Skin of body (tissue), 2 donors: ENCODE data around the gene MTMR3. TPM values are rescaled to one million over a fixed set of nuclear protein-coding genes. Genes with fewer than 3 reads are reported as not detected.
A peak's percentile ranks its signal among the peaks of the same experiment; 100 is the strongest.

ENCODE experiments used
- DNase-seq: peaks from one replicate; lab custom pipeline; 2025; lab: John Stamatoyannopoulos, UW
- total RNA-seq: library from RNA; depleted of rRNA; stranded (reverse); fragments of >200 nt; gene quantifications from one replicate; pipeline ENCODE4 v1.2.3, GENCODE V29; 2014

MTMR3 gene
- total RNA-seq, 1 donor from 2014 or later = 60.1 TPM

GRCh38 chr22:29867851-29868250, 15.1 kb upstream of the MTMR3 start:
- no peak for DNase-seq

GRCh38 chr22:29870574-29870973, 12.4 kb upstream of the MTMR3 start:
- DNase-seq = no peak

GRCh38 chr22:29871684-29872083, 11.3 kb upstream of the MTMR3 start:
- DNase-seq = no peak

GRCh38 chr22:29872144-29872893, 10.7 kb upstream of the MTMR3 start:
- no peak for DNase-seq

- no peak for DNase-seq
These were observed 10.0 kb upstream of the MTMR3 start for GRCh38 chr22:29872989-29873388.

- DNase-seq = no peak
These were observed 9.0 kb upstream of the MTMR3 start for GRCh38 chr22:29873943-29874342.

- no peak for DNase-seq
These were observed 5.4 kb upstream of the MTMR3 start for GRCh38 chr22:29877620-29878019.

- DNase-seq = no peak
These were observed 3.2 kb upstream of the MTMR3 start for GRCh38 chr22:29879753-29880152.

GRCh38 chr22:29882716-29883044, 294 bp upstream of the MTMR3 start:
- DNase-seq = no peak

- DNase-seq = no peak
These were observed 762 bp downstream of the MTMR3 start for GRCh38 chr22:29883775-29884097.

GRCh38 chr22:29885610-29886009, 2.6 kb downstream of the MTMR3 start:
- no peak for DNase-seq

GRCh38 chr22:29886596-29886995, 3.6 kb downstream of the MTMR3 start:
- no peak for DNase-seq

- no peak for DNase-seq
These were observed 4.4 kb downstream of the MTMR3 start for GRCh38 chr22:29887358-29887757.

- DNase-seq = no peak
These were observed 7.8 kb downstream of the MTMR3 start for GRCh38 chr22:29890760-29891159.

- DNase-seq = no peak
These were observed 9.6 kb downstream of the MTMR3 start for GRCh38 chr22:29892315-29893156.

GRCh38 chr22:29901354-29901753, 18.4 kb downstream of the MTMR3 start:
- no peak for DNase-seq

- no peak for DNase-seq
These were observed 20.4 kb downstream of the MTMR3 start for GRCh38 chr22:29903371-29903770.

- no peak for DNase-seq
These were observed 21.0 kb downstream of the MTMR3 start for GRCh38 chr22:29904020-29904419.

GRCh38 chr22:29907753-29908515, 25.0 kb downstream of the MTMR3 start:
- DNase-seq = peak; percentile 59

- DNase-seq = no peak
These were observed 29.2 kb downstream of the MTMR3 start for GRCh38 chr22:29912141-29912540.

- peak; percentile 77 for DNase-seq
These were observed 29.8 kb downstream of the MTMR3 start for GRCh38 chr22:29912605-29913398.
